Ovary (tissue), 9 donors: ENCODE results near the gene RGS17. TPM values are rescaled to one million over a fixed set of nuclear protein-coding genes. Genes with fewer than 3 reads are reported as not detected.
"Not testable (repeated sequence)": the region's sequence is repeated elsewhere in the genome, so short reads cannot be mapped to it uniquely, and the experiment has no call there.

Experiments
- DNase-seq, 5 donors: peaks; one replicate each; pipeline ENCODE4 v3.0.0-alpha.2; 2019 to 2020
- H3K27ac ChIP-seq, 2 donors: fragments of 200-600 bp; one replicate each; pipeline versions ENCODE4 v1.5.1 to v1.8.0; 2019 to 2022
- H3K27me3 ChIP-seq: fragments of 200-600 bp; one replicate; pipeline ENCODE4 v1.8.0; 2022
- H3K36me3 ChIP-seq: fragments of 200-600 bp; sonication (generic); one replicate; pipeline ENCODE4 v1.5.1; 2019
- H3K4me1 ChIP-seq: one replicate; pipeline ENCODE4 v1.8.1; 2013; ENCODE audit warnings: mild to moderate bottlenecking, moderate library complexity; ENCODE audit not compliant: insufficient read depth
- H3K4me3 ChIP-seq: fragments of 200-600 bp; sonication (generic); one replicate; pipeline ENCODE4 v1.5.1; 2017
- H3K9me3 ChIP-seq, 2 donors: fragments of 200-600 bp in 1 of 2; sonication (generic) in 1 of 2; one replicate each; pipeline versions ENCODE4 v1.5.1 to v1.8.1; 2013 to 2019; ENCODE audit warnings: mild to moderate bottlenecking in 1 of 2, moderate library complexity in 1 of 2
- EP300 ChIP-seq: sonication (generic); formaldehyde crosslinking; IDR thresholded peaks from one replicate; pipeline ENCODE4 v1.6.1; 2017; ENCODE audit warnings: antibody characterized with exemption
- POLR2A ChIP-seq: fragments of 450-650 bp; IDR thresholded peaks from one replicate; pipeline ENCODE4 v1.6.1; 2017; ENCODE audit warnings: antibody characterized with exemption, mild to moderate bottlenecking, moderate library complexity
- WGBS, 3 donors: extraction: QIAGEN DNeasy Blood & Tissue Kit in 1 of 3; methylation state at CpG; one replicate each; pipeline versions ENCODE4 v1.1.5 to v1.1.7; 2013 to 2017; 5-methylcytosine and 5-hydroxymethylcytosine counted together
- intact Hi-C, 4 donors: fragments of 100-400 bp; cut with DNase I; formaldehyde crosslinking; loops; one replicate each; pipeline versions ENCODE4 v1.11.0 to v1.15.1; 2022 to 2023
- polyA plus RNA-seq, 2 donors: library from polyadenylated mRNA; stranded (reverse); fragments of 200-250 nt in 1 of 2; fragments of 350-450 nt in 1 of 2; fragmentation: Illumina TruSeq in 1 of 2; extraction: RNeasy Lipid Tissue Mini Kit (QIAGEN cat#74804) in 1 of 2; gene quantifications; one replicate each; pipeline ENCODE4 v1.2.3, GENCODE V29; 2013 to 2014
- total RNA-seq, 7 donors: library from RNA; depleted of rRNA in 2 of 7; stranded (reverse); fragments of >200 nt in 2 of 7; fragmentation: NEBNext Ultra II Directional in 3 of 7; extraction: Animal tissue kit (Norgen Biotek cat#: 25700) in 3 of 7; gene quantifications; one replicate each; pipeline versions ENCODE4 v1.1.0 to v1.2.4, GENCODE V29; 2016 to 2023
- TF ChIP-seq, protein P1 (sequence below), 3 donors: fragments of 450-650 bp in 2 of 3; fragments of 200-600 bp in 1 of 3; IDR thresholded peaks; one replicate each; pipeline versions ENCODE4 v1.5.1 to v1.8.0; 2016 to 2022; ENCODE audit warnings: antibody characterized with exemption in 3 of 3, mild to moderate bottlenecking in 1 of 3
- donor health status: DM: no; HTN: no; CAD: no; lungs with moderate emphysema.
- donor health status: DM: no; HTN: no; CAD: no.
- donor health status: Bipolar disorder and iron deficiency.
- donor health status: DM: yes; HTN: yes; CAD: no.
- donor health status: DM: no; HTN: no; CAD: no.
- donor health status: DM: yes; HTN: yes; CAD: no.

Gene RGS17
- total and polyA plus RNA-seq, 9 donors: 0.30 to 0.95 (median 0.46) TPM

DNA sequence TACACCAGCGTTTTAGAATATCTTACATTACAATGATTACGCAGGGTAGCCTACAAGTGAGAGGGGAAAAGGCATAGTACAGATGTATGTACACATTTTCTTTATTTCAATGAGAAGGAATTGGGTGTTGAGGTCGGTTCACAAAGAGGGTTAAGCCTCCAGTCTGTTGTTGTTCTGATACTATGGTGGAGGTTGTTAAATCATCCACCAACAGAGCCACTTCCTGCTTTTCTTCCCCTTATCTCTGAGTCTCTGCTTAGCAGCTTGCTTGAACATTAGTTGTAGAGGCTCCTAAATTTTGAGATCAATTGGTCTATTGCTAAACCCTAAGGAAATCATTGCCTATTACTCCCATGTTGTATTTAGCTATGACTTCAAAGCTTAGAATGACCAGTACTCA lies 7.3 kb downstream of the RGS17 start:
- Histone ChIP-seq H3K27ac (no peak overlapping the region), H3K36me3 (no peaks in the 10 kb centered on the region), H3K4me1 (no peaks in the 10 kb centered on the region), H3K9me3 (no peaks in the 10 kb centered on the region), H3K27me3 (no peaks in the 10 kb centered on the region), H3K4me3 (no peak overlapping the region)
- TF ChIP-seq, protein P1, sequence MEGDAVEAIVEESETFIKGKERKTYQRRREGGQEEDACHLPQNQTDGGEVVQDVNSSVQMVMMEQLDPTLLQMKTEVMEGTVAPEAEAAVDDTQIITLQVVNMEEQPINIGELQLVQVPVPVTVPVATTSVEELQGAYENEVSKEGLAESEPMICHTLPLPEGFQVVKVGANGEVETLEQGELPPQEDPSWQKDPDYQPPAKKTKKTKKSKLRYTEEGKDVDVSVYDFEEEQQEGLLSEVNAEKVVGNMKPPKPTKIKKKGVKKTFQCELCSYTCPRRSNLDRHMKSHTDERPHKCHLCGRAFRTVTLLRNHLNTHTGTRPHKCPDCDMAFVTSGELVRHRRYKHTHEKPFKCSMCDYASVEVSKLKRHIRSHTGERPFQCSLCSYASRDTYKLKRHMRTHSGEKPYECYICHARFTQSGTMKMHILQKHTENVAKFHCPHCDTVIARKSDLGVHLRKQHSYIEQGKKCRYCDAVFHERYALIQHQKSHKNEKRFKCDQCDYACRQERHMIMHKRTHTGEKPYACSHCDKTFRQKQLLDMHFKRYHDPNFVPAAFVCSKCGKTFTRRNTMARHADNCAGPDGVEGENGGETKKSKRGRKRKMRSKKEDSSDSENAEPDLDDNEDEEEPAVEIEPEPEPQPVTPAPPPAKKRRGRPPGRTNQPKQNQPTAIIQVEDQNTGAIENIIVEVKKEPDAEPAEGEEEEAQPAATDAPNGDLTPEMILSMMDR (IDR thresholded peaks at IDR 0.05): no peak
- TF ChIP-seq POLR2A (no peak), EP300 (no peak)
- intact Hi-C loops: no loop called here
- no peak for DNase-seq
- WGBS, 3 donors: 79 to 88% (median 85%) methylated on average over 3 of the region's 3 CpGs

DNA sequence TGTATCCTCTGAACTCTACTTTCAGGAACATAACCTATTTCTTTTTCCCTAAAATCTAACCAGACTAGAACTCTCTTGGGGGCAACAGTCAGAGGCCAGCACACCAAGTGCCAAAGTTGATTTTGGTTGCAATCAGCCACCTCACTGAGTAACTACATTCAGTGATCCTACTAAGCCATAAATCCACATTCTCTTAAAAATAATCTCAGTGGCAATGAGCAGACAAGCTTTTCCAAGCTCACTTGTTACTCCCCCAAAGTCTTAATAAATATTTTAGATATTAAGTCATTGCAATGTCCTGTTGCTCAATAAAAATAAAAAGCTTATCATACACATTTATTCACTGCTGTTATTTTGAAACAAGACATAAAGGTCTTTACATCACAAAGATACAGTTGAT lies 9.8 kb downstream of the RGS17 start:
- intact Hi-C loops: no loop called here
- TF ChIP-seq EP300 (no peak), POLR2A (no peak)
- TF ChIP-seq, protein P1 (IDR thresholded peaks at IDR 0.05): no peak
- Histone ChIP-seq H3K36me3 (no peaks in the 10 kb centered on the region), H3K4me3 (no peak overlapping the region), H3K9me3 (no peaks in the 10 kb centered on the region), H3K4me1 (no peaks in the 10 kb centered on the region), H3K27me3 (no peaks in the 10 kb centered on the region), H3K27ac (no peak overlapping the region)
- no peak for DNase-seq

DNA sequence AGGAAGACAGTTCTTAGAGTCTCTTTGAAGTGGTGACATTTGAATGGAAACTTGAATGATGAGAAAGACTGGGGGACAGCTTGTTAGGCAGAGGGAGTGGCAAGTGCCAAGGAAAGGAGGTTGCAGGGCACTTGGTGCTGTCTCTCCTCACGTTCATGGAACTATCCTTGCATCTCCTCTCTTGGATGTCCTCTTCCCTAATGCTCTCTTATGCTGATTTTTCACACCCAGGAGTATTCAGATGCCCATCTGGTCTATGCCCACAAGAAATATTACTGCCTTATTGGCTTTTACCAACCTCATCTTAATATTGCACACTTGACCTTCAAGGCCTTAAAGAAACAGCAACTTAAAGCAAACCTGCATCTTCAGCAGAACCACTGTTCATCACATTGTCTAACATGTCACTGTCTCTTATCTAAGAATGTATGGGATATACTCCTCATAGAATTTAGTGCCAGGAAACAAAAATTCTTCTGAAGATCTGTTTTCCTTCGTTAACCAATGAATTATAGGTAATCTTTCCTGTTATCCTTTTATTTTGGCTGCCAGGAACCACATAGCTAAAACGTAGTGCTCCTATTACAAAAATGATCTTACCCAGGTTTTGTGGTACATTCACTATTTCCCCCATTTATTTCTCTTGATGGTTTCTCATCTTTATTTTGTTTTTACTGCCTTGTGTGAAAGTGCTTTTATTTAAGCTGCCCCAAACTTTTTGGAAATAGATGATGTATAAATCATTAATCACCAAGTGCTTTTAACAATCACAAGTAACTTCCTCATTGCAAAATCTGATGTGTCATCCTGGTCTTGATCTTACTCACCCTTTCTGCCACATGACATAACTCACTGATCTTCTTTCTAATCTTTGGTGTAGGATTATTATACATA lies 12.8 kb downstream of the RGS17 start:
- intact Hi-C loops: no loop called here
- 56 to 60% (median 58%) methylated on average over 3 of the region's 3 CpGs for WGBS, 3 donors

DNA sequence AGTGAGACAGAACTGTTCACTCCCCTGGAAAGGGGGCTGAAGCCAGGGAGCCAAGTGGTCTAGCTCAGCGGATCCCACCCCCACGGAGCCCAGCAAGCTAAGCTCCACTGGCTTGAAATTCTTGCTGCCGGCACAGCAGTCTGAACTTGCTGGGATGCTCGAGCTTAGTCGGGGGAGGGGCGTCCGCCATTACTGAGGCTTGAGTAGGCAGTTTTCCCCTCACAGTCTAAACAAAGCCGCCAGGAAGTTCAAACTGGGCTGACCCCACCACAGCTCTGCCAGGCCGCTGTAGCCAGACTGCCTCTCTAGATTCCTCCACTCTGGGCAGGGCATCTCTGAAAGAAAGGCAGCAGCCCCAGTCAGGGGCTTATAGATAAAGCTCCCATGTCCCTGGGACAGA lies 20.0 kb downstream of the RGS17 start:
- H3K9me3 ChIP-seq, intact Hi-C loops, H3K4me3 ChIP-seq, H3K27ac ChIP-seq, H3K4me1 ChIP-seq, DNase-seq, H3K36me3 ChIP-seq, H3K27me3 ChIP-seq: not testable (repeated sequence)
- 84 to 92% (median 88%) methylated on average over 9 of the region's 9 CpGs for WGBS, 3 donors

More for the DNA sequence above, 12.8 kb downstream of the RGS17 start:
- Histone ChIP-seq H3K4me3 (no peak overlapping the region), H3K36me3 (no peaks in the 10 kb centered on the region), H3K9me3 (no peaks in the 10 kb centered on the region), H3K4me1 (no peaks in the 10 kb centered on the region), H3K27ac (no peak overlapping the region), H3K27me3 (no peaks in the 10 kb centered on the region)
- no peak for DNase-seq
- TF ChIP-seq POLR2A (no peak), EP300 (no peak)
- TF ChIP-seq, protein P1 (IDR thresholded peaks at IDR 0.05): no peak

DNA sequence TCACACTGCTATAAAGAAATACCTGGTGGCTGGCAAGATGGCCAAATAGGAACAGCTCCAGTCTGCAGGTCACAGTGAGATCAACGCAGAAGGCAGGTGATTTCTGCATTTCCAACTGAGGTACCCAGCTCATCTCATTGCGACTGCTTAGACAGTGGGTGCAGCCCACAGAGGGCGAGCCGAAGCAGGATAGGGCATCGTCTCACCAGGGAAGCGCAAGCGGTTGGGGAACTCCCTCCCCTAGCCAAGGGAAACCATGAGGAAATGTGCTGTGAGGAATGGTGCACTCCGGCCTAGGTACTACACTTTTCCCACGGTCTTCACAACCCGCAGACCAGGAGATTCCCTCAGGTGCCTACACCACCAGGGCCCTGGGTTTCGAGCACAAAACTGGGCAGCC lies 20.5 kb downstream of the RGS17 start:
- H3K4me3 ChIP-seq, H3K4me1 ChIP-seq, H3K27me3 ChIP-seq, H3K9me3 ChIP-seq, intact Hi-C loops, H3K36me3 ChIP-seq, H3K27ac ChIP-seq, DNase-seq: not testable (repeated sequence)
- WGBS, 3 donors: 97 to 98% (median 98%) methylated on average over 11 of the region's 11 CpGs
